ENCODE results near the gene RBMS1. TPM values are rescaled to one million over a fixed set of nuclear protein-coding genes. Genes with fewer than 3 reads are reported as not detected.

Gene RBMS1
- total RNA-seq, 1 experiment from 2014 or later: 77.5 TPM

DNA sequence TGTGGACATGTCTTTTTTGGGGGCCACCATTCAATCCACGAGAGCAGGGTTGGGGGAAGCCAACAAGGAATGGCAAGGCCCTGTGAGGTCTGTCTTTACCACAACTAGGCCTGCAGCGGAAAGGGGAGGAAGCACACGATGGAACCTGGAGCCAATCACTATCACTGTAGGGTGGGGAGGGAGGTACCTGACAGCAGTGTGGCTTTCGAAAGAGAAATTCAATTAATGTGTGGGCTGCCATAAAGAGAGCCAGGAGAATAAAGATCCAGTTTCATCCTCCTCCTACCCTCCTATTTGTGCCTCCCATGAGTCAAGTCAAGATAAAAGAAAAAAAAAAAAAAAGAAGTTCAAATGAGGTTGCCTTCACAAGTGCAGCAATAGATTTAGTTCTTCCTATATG, 18.9 kb upstream of the RBMS1 start:
- peaks cover 12 to 13% of the 10 kb centered on the region in 2 experiments for H3K4me1 Mint-ChIP-seq
- Histone ChIP-seq H3K23me2 (ENCODE audit: insufficient read length, low read depth, low read length, poor library complexity, severe bottlenecking) (no peaks in the 10 kb centered on the region), H3K9me3 (ENCODE audit: control insufficient read depth, low read depth, low read length) (no peaks in the 10 kb centered on the region), H2BK5ac (ENCODE audit: insufficient read length, low read length) (no peak overlapping the region), H3K4ac (ENCODE audit: low read depth, low read length) (no peak overlapping the region), H3K23ac (ENCODE audit: insufficient read length, low read depth, low read length) (no peak overlapping the region), H3K4me2 (ENCODE audit: insufficient read depth, insufficient read length, low read length) (no peak overlapping the region), H2BK12ac (ENCODE audit: insufficient read length, low read depth, low read length) (no peak overlapping the region), H2BK120ac (ENCODE audit: low read depth, low read length, poor library complexity, severe bottlenecking) (no peak overlapping the region), H2AK5ac (ENCODE audit: insufficient read length, low read length) (no peak overlapping the region), H4K5ac (ENCODE audit: insufficient read length, low read depth, low read length) (no peak overlapping the region), H3K18ac (ENCODE audit: insufficient read length, low read depth, low read length) (no peak overlapping the region), H4K20me1 (ENCODE audit: control insufficient read depth, insufficient read depth, insufficient read length) (no peaks in the 10 kb centered on the region), H2BK15ac (ENCODE audit: low read depth, low read length) (no peak overlapping the region), H3K79me2 (ENCODE audit: insufficient read depth, low read length) (no peaks in the 10 kb centered on the region), H2AFZ (ENCODE audit: low read length) (no peak overlapping the region), H2BK20ac (ENCODE audit: low read depth, low read length, poor library complexity, severe bottlenecking) (no peak overlapping the region), H3K79me1 (ENCODE audit: insufficient read depth, low read depth, low read length, poor library complexity, severe bottlenecking) (no peaks in the 10 kb centered on the region), H3K27me3 (ENCODE audit: insufficient read depth, low read length) (no peaks in the 10 kb centered on the region), H3K27ac (ENCODE audit: insufficient read length, low read depth, low read length) (no peak overlapping the region), H3K9ac (ENCODE audit: extremely low read depth, insufficient read length, low read length) (no peak overlapping the region), H3K4me1 (ENCODE audit: insufficient read depth, low read length) (peaks cover 3% of the 10 kb centered on the region; the same call in 1 of the 2 replicates), H3T11ph (ENCODE audit: low read length) (no peak overlapping the region), H4K91ac (ENCODE audit: insufficient read length, low read depth, low read length) (no peak overlapping the region), H3K14ac (ENCODE audit: insufficient read depth, low read length) (no peak overlapping the region), H4K8ac (replicated peaks; ENCODE audit: insufficient read length, low read depth, low read length) (no peak overlapping the region), H3K56ac (ENCODE audit: insufficient read length, low read depth, low read length) (no peak overlapping the region)
- H3K27ac Mint-ChIP-seq: no peak overlapping the region
- TF ChIP-seq CTCF (conservative IDR thresholded peaks at IDR 0.05): no peak
- no peaks in the 10 kb centered on the region for H3K9me3 Mint-ChIP-seq
- WGBS (ENCODE audit: extremely low coverage, insufficient read length, low lambda C conversion rate): no CpG with 5 or more reads among the region's 4 CpGs
- H3K36me3 Mint-ChIP-seq (ENCODE audit: insufficient read depth in 1 of 3, low read depth in 3 of 3): no peaks in the 10 kb centered on the region
- DNase-seq: no peak
- H3K4me3 Mint-ChIP-seq: no peak overlapping the region
- H3K27me3 Mint-ChIP-seq (ENCODE audit: low read depth): no peaks in the 10 kb centered on the region

All from H9 (cell line).